HepG2 (cell line): ENCODE measurements around the gene ORMDL3. TPM values are rescaled to one million over a fixed set of nuclear protein-coding genes. Genes with fewer than 3 reads are reported as not detected.
A peak's percentile ranks its signal among the peaks of the same experiment; 100 is the strongest.

Experiments
- AGO2 ChIP-seq: fragments of 200-400 bp; formaldehyde crosslinking; optimal IDR thresholded peaks from 2 replicates; pipeline ENCODE3; 2017; ENCODE audit warnings: mild to moderate bottlenecking, low read depth, low read length, moderate library complexity
- BCL3 ChIP-seq: sonication (generic); formaldehyde crosslinking; IDR thresholded peaks from 2 replicates; pipeline ENCODE4 v1.5.1; 2020; ENCODE audit warnings: mild to moderate bottlenecking, missing genetic modification reagents, moderate library complexity
- CEBPG ChIP-seq: IDR thresholded peaks from 2 replicates; pipeline ENCODE4 v1.6.1; 2016
- GATAD1 ChIP-seq: IDR thresholded peaks from 2 replicates; pipeline ENCODE4 v1.6.1; 2016; ENCODE audit warnings: missing genetic modification reagents, missing compliant biosample characterization
- GLI4 ChIP-seq: sonication (generic); formaldehyde crosslinking; IDR thresholded peaks from 2 replicates; pipeline ENCODE4 v1.5.1; 2020; ENCODE audit warnings: missing genetic modification reagents, mild to moderate bottlenecking, moderate library complexity, borderline replicate concordance
- GRHL1 ChIP-seq: sonication (generic); formaldehyde crosslinking; conservative IDR thresholded peaks from 2 replicates; pipeline ENCODE4 v1.8.0; 2022; ENCODE audit warnings: missing genetic modification reagents
- KLF13 ChIP-seq: sonication (generic); formaldehyde crosslinking; IDR thresholded peaks from 2 replicates; pipeline ENCODE4 v1.4.0; 2020; ENCODE audit warnings: mild to moderate bottlenecking, missing genetic modification reagents
- PPARG ChIP-seq: conservative IDR thresholded peaks from 2 replicates; pipeline ENCODE4 v1.6.1; 2016; ENCODE audit warnings: missing biosample characterization, missing genetic modification reagents
- RXRB ChIP-seq: IDR thresholded peaks from 2 replicates; pipeline ENCODE4 v1.6.1; 2016; ENCODE audit warnings: borderline replicate concordance, missing genetic modification reagents, missing compliant biosample characterization
- SMAD1 ChIP-seq: sonication (generic); formaldehyde crosslinking; IDR thresholded peaks from 2 replicates; pipeline ENCODE4 v1.4.0; 2020; ENCODE audit warnings: missing genetic modification reagents, low read depth, mild to moderate bottlenecking, borderline replicate concordance
- TFAP4 ChIP-seq: sonication (generic); IDR thresholded peaks from 2 replicates; pipeline ENCODE4 v1.6.1; 2016; ENCODE audit warnings: low read depth, borderline replicate concordance
- ZBTB1 ChIP-seq: sonication (generic); formaldehyde crosslinking; IDR thresholded peaks from 2 replicates; pipeline ENCODE4 v1.4.0; 2020; ENCODE audit warnings: missing genetic modification reagents, borderline replicate concordance
- ZBTB43 ChIP-seq: sonication (generic); formaldehyde crosslinking; conservative IDR thresholded peaks from 2 replicates; pipeline ENCODE4 v1.4.0; 2020; ENCODE audit warnings: missing genetic modification reagents
- ZEB1 ChIP-seq: IDR thresholded peaks from 2 replicates; pipeline ENCODE4 v1.6.1; 2012; ENCODE audit warnings: mild to moderate bottlenecking, low read depth, inconsistent platforms; ENCODE audit not compliant: insufficient replicate concordance
- ZIK1 ChIP-seq: sonication (generic); formaldehyde crosslinking; IDR thresholded peaks from 2 replicates; pipeline ENCODE4 v1.5.0; 2020; ENCODE audit warnings: mild to moderate bottlenecking, low read depth, missing genetic modification reagents, borderline replicate concordance
- ZNF18 ChIP-seq: sonication (generic); formaldehyde crosslinking; IDR thresholded peaks from 2 replicates; pipeline ENCODE4 v1.8.0; 2022; ENCODE audit warnings: mild to moderate bottlenecking, missing genetic modification reagents; ENCODE audit not compliant: insufficient replicate concordance
- ZNF430 ChIP-seq: sonication (generic); formaldehyde crosslinking; IDR thresholded peaks from 2 replicates; pipeline ENCODE4 v1.9.0; 2021; ENCODE audit warnings: mild to moderate bottlenecking, missing genetic modification reagents
- ZNF501 ChIP-seq: sonication (generic); formaldehyde crosslinking; IDR thresholded peaks from 2 replicates; pipeline ENCODE4 v1.5.1; 2020; ENCODE audit warnings: mild to moderate bottlenecking, moderate library complexity, missing genetic modification reagents
- ZNF567 ChIP-seq: sonication (generic); formaldehyde crosslinking; IDR thresholded peaks from 2 replicates; pipeline ENCODE4 v1.8.1; 2023; ENCODE audit warnings: mild to moderate bottlenecking, missing genetic modification reagents, borderline replicate concordance
- ZNF775 ChIP-seq: sonication (generic); formaldehyde crosslinking; IDR thresholded peaks from 2 replicates; pipeline ENCODE4 v1.4.0; 2020; ENCODE audit warnings: missing genetic modification reagents, mild to moderate bottlenecking, moderate library complexity, borderline replicate concordance
- ZNF883 ChIP-seq: sonication (generic); formaldehyde crosslinking; IDR thresholded peaks from 2 replicates; pipeline ENCODE4 v1.5.1; 2020; ENCODE audit warnings: mild to moderate bottlenecking, missing genetic modification reagents; ENCODE audit errors: not compliant biosample characterization
- polyA plus RNA-seq, 8 experiments: library from polyadenylated mRNA; depleted of rRNA in 3 of 8; stranded (reverse) in 7 of 8; unstranded in 1 of 8; fragments of >200 nt; fragmentation: Illumina TruSeq in 4 of 8; extraction: Trizol in 4 of 8; gene quantifications; 2 replicates each; pipeline versions ENCODE4 v1.2.1 to v1.2.3, GENCODE V29; 2011 to 2016; ENCODE audit warnings: low read depth in 4 of 8, missing spikeins in 1 of 8, mixed read lengths in 1 of 8; ENCODE audit not compliant: insufficient read depth in 1 of 8
- total RNA-seq, 5 experiments: library from RNA; depleted of rRNA; stranded (reverse); fragments of >200 nt; fragmentation: Illumina TruSeq; extraction: Trizol; gene quantifications; 2 replicates each; pipeline ENCODE4 v1.2.3, GENCODE V29; 2016; ENCODE audit warnings: low read depth in 1 of 5

Gene ORMDL3
- total and polyA plus RNA-seq, 2 of the 13 experiments (the other 11 are each of a cell fraction or from before 2014, with no cell fraction given) = 181 to 384 TPM

GRCh38 chr17:39920218-39921210, 6.9 kb downstream of the ORMDL3 start (continued):
- TF ChIP-seq ZNF18 (CRISPR knock-in tag) (no peak), BCL3 (CRISPR knock-in tag) (peak; percentile 99), PPARG (0 out of 2 replicates have a peak, but pooled peaks have one; percentile 31), ZBTB43 (0 out of 2 replicates have a peak, but pooled peaks have one; percentile 7), AGO2 (peak; percentile 88), SMAD1 (no peak), ZNF430 (CRISPR knock-in tag) (peak; percentile 57; the same call in 1 of the 2 replicates), GLI4 (0 out of 2 replicates have a peak, but pooled peaks have one; percentile 41), CEBPG (CRISPR knock-in tag) (no peak), ZNF883 (CRISPR knock-in tag) (peak; percentile 70), ZNF567 (CRISPR knock-in tag) (no peak), ZBTB1 (CRISPR knock-in tag) (no peak), ZEB1 (no peak), KLF13 (no peak), ZNF501 (no peak), TFAP4 (peak; percentile 64), GATAD1 (CRISPR knock-in tag) (0 out of 2 replicates have a peak, but pooled peaks have one; percentile 19), GRHL1 (CRISPR knock-in tag) (no peak), ZNF775 (CRISPR knock-in tag) (no peak), RXRB (CRISPR knock-in tag) (peak; percentile 55; the same call in 1 of the 2 replicates), ZIK1 (CRISPR knock-in tag) (0 out of 2 replicates have a peak, but pooled peaks have one; percentile 15)
